RPMI8226 (cell line): ENCODE data around the gene ARSB.

Experiments used
- DNase-seq: peaks from one replicate; pipeline ENCODE4 v3.0.0-alpha.2; 2015

ARSB gene

DNA sequence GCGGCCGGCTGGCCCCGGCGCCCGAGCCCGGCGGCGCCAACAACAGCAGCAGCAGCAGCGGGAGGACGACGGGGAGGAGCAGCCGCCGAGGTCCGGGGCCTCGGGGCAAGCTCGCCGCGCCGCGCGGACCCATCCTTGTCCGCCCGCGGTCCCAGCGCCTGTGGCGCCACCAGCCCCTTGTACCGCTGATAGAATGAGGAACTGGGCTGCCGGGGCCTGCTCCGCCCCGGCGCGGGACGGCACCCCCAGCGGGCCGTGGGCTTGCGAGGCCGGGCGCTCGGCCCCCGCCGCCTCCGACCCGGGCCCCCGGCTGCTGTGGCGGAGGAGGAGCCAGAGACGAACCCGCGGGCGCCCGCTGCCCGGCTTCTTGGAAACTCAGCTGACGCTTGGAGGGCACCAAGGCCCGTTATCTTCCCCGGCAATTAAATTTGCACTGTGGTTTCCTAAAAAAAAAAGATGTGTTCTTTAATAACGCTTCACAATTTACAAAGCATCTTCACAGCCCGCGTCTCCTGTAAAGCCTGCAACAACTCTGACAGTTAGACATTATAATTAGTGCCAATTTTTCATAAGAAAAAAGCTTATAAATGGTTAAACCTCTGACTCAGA, at the start of gene ARSB:
ARSB (minus strand) TSS at position 195 of the 609 bp plus-strand sequence; CDS start at position 133, 62 bp downstream.
- DNase-seq = peak; percentile 75

DNA sequence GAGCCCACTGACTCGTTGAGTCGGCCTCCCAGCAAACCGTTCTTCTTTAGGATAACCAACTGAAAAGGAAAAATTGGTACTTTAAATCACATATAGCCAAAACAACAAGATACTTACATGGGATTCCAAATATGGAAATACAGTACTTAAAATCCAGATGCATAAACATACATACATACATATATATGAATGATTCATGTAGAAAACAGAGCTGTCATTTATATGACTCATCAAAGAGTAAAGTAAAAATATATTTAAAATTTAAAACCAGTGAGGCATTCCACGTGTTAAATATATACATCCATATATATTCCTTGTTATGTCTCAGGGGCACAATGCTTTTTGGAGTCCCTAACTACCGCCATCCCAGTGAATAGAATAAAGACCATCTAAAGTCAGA, 47.7 kb upstream of the ARSB start:
- DNase-seq = no peak

DNA sequence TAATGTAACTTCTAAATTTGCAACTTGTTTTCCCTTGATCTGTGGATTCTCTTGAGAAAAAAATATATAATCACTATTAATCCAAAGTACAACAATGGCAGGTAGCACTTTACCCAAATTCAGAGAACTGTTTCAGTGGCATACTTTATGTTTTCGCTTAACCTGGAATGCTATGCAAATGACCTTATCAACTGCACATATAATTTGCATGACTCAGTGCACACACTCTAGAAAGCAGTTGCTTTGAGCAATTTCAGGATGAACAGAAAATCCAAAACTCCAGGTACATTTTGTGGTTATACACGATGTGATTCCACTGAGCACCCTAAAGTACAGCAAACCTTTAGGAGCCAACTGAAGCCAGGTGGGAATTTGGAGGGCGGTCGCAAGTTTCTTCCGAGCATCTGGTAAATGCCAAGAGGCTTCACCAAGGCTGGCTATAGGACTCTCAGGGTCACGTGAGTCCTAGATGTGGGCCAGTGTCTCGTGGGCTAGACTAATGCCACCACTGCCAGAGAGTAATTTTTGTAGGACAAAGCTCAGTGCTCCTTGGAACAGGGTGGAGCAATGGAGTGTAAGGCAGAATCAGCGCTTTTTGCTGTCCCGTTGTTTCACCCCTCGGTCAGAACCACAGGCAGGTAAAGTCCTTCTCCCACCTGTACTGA, 47.1 kb upstream of the ARSB start:
- DNase-seq = no peak

DNA sequence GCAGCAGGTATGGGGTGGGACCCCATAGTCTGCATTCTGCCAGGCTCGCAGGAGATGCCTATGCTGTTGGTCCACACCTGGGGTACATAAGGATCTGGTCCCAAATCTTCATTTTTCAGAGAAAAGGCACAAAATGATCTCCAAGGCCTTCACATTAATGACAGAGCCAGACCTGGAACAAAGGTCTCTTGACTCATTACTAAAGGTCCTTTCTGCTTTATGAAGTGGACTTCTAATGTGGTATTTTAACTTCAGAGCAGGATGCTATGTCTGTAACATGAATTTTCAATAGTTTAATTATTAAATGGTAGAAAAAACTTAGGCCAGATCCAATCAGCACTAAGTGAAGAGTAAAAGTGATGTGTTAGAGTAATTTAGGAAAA, 46.4 kb upstream of the ARSB start:
- no peak for DNase-seq

DNA sequence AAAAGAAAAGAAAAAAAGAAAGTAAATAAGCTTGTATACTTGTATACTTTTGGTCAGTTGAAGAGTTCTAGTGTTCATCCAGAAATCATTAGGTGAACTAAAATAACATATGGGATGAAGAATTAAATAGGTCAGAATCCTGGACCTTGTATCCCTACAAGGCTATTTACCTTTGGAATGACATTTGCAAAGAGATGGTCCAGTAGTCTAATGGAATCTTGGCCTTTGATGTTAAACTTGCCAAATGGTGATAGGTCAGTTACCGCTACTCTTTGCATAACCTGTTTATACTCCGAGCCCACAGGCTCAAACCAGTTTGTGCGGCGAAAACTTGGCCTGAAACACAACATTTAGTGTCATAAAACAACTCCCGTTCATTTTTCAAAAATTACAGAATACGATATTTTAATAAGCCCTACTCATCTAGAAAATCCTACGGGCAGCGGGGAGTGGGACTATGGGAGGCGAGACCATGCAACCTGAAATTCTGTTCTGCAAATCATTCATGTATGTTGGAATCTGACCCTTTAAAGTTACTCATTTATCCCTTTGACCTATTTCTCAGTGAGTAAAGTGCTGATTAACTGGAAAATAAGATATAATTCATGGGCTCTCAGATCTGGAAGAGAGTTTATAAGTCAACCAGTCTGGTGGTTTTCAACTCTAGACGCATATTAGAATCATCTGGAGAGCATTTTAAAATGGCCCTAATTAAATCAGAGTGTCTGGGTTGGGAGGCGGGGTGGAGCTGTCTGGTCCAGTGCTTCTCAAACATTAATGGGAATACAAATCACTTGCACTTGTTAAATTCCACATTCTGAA, 45.8 kb upstream of the ARSB start:
- DNase-seq = no peak

DNA sequence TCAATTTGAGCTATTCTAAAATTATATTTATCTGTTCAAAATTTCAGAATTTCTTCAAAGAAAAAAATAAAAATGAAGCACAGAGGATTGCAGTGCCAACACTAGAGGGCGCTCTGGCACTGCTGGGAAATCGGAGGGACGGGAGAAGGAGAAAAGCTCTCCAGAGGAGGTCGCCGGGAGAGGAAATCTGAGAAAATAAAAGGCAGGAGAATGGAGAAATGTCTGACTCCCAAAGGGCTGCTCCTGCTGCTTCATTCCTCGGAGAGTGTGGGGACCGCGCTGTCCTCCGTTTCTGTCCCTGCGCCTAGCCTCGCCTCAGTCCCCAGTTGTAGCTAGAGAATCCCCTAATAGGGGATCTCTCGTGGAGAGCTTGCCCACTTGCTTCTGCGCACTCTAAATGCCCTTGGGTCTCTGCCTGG, 40.0 kb upstream of the ARSB start:
- peak; percentile 66 for DNase-seq

DNA sequence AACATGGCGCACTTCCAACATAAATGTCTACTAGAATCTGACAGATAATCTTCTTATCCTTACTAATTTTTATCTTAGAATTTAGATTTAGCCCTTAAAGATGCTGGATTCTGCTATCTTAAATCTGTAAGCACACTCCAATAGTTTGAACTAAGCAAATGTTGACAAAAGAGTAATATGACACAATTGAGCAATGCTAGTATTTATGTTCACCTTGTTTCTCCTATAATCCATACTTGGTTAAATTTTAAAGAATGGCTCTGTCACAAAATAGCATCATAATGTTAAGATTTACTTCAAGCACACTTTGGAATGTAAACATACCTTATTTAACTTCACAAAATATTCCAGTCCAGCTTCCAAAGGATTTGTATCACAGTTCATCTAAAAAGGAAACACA, 38.8 kb upstream of the ARSB start:
- DNase-seq = no peak

- DNase-seq = no peak
These were observed 38.2 kb upstream of the ARSB start for GRCh38 chr5:79023348-79023747.

DNA sequence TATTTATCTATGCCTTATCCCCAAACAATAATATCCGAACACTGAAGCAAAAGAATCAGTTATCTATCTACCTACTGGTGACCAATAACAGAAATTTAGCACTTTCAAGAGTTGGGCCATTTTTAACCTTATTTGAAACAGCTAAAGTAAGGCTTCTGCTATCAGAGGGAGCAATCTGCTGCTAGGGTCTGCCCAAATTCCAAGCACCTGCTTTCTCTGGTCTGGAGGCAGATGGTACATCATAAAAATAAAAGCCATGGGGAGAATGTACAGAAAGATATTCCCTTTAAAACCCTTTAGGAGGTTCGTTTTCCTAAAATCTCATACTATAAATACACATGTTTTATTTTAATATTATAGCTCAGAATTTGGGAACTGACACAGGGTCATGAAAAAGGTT, 37.7 kb upstream of the ARSB start:
- no peak for DNase-seq

- DNase-seq = no peak
These were observed 36.6 kb upstream of the ARSB start for GRCh38 chr5:79021753-79022152.

DNA sequence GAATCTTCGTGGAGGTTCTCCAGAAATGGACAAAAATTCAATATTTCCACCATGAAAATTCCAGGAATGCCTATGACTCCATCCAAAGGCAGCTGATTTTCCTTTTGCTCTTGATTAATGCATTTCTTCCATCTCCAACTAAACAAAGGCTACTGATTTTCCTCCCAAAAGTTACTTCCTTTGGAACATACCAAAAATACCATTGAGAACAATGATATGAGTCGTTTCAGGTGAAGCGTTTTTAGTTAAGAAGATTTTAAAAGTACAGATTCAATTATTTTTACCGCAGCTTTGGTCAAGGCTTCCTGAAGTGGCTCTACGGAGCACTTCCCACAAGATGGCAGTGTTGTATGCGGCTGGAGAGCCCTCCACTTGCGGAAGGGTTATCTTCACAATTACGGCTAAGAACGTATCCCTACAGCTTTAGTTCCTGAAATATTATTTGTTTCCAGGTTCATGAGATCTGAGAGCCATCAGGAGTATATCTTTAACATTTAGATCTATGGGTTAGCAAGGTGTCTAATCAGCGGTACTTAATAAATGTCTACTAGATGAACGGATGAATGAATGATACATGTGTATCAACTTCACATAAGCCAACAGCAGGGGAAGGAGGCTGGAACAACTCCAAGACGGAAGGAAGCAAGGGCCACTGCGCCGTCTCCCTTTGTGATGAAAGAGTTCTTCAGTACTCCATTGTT, 35.9 kb upstream of the ARSB start:
- peak; percentile 71 for DNase-seq

GRCh38 chr5:79014631-79015030, 29.5 kb upstream of the ARSB start:
- DNase-seq = no peak

GRCh38 chr5:79011869-79012268, 26.8 kb upstream of the ARSB start:
- DNase-seq = no peak

DNA sequence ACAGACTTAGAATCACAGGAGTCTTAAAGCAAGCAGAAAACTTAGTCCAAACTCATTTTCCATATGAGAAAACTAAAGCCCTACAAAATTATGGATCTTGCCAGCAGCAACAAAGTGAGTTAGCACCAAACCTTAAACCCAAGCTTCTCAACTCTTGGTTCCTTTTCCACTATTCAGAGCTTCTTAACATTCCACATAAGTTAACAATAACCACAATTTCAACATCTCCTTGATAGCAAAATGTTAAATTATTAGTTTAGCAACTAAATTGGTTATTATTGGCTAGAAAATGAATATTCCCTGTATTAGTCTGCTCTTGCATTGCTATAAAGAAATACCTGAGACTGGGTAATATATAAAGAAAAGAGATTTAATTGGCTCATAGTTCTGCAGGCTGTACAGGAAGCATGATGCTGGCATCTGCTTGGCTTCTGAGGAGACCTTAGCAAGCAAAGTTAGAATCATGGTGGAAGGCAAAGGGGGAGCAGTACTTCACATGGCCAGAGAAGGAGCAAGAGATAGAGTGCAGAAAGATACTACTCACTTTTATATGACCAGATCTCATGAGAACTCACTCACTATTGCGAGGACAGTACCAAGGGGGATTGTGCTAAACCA, 26.2 kb upstream of the ARSB start:
- DNase-seq = peak; percentile 18

DNA sequence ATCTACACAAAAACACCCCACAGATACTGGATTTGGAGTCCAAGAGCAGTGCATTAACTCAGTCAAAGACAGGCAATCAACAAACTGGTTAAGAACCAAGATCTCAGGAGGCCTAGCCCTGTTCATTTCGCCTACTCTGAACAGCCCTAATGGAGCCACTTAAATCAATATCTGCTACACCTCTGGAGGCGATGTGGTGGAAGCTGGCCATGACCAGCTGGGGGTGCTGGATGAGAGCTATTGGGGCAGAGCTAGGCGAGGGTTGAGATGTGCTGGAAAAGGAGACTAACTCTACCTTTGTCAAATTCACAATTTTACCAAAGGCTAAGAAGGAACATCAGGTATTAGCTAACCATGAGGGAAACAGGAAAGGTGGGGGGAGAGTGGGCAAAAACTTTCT, 23.3 kb upstream of the ARSB start:
- no peak for DNase-seq

DNA sequence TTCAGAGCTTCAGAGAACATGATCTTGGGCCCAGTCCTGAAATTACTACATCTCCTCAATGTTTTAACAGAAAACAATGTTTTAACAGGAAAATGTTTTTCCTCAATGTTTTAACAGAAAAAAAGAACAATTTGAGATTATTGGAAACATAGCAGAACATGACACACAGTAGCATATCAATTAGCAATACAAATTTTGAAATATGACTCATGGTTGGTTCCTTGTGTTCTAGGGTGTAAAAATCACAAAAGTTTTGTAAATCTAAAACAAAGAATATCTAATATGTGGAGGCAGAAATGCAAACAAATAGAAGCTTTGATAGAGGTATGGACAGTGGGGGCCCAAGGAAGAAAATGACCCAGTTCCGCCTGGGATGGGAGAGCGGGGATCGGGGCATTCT, 22.8 kb upstream of the ARSB start:
- no peak for DNase-seq

- DNase-seq = no peak
These were observed 21.0 kb upstream of the ARSB start for GRCh38 chr5:79005936-79006631.

DNA sequence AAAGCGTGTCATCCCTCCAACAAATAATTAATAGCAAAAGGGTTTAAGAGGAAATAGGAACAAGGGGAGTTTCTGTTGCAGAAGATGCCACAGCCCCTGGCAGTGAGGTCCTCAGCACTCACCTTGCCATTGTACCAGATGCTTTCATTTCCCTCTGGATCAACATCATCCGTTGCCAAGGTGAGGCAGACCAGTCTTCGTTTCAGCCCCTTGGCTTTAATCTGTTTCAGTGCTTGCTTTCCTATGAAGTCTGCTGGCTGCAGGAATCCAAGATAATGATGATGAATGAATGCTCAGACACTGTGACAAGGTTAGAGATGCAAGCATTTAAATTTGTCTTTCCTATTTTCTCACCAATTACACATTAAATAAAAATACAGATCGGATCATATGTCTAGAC, 20.0 kb upstream of the ARSB start:
- no peak for DNase-seq

- no peak for DNase-seq
These were observed 17.3 kb upstream of the ARSB start for GRCh38 chr5:79002374-79002773.

DNA sequence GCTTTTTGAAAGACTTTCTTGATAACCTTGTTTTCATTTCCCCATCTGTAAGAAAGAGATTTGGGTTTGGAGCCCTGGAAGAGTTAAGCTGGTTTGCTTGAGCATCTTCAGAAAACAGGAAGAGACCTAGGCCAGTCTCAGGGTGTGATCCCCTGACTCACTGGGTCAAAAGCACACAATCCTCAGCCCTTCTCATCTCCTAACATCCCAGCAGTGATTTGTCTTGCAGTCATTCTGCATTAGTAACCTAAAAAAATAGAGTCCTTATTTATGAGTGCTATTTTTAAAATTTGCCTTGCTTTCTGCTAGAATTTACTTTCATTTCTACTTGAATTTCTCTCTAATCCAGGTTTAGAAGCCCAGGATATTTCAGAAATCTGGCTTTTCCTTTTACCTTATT, 16.4 kb upstream of the ARSB start:
- no peak for DNase-seq

DNA sequence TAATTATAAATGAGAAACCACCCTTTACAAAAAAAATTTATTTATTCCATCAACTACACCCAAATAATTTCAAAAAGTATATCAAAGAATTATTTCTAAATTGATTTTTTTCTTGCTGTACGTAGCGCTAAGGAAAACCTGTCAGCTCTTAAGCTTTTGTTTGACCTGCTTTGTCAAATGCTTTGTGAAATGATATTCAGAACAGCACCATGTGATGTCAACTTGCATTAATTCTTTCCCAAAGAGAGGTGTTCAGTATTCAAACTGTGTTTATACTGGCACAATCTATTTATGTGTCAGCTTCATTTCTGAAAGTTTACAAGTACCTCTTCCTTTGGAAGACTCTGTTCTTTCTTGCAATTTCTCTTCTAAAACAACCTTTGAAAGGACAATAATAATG, 12.0 kb upstream of the ARSB start:
- DNase-seq = no peak

- DNase-seq = no peak
These were observed 10.5 kb upstream of the ARSB start for GRCh38 chr5:78995521-78996007.
